HepG2 (cell line): ENCODE measurements around the gene MSL2. TPM values are rescaled to one million over a fixed set of nuclear protein-coding genes. Genes with fewer than 3 reads are reported as not detected.
A peak's percentile ranks its signal among the peaks of the same experiment; 100 is the strongest.

Experiments
- EHMT2 ChIP-seq: fragments of 200-600 bp; sonication (generic); IDR thresholded peaks from 2 replicates; pipeline ENCODE4 v1.7.0; 2017; ENCODE audit warnings: antibody characterized with exemption, low read depth, low read length, borderline replicate concordance
- FOSL1 ChIP-seq: sonication (generic); formaldehyde crosslinking; IDR thresholded peaks from 2 replicates; pipeline ENCODE4 v1.9.0; 2021; ENCODE audit warnings: missing genetic modification reagents, borderline replicate concordance
- FUBP1 ChIP-seq: sonication (generic); formaldehyde crosslinking; IDR thresholded peaks from 2 replicates; pipeline ENCODE4 v1.5.1; 2020; ENCODE audit warnings: missing genetic modification reagents, mild to moderate bottlenecking, borderline replicate concordance
- HNRNPK ChIP-seq: fragments of 200-400 bp; formaldehyde crosslinking; IDR thresholded peaks from 2 replicates; pipeline ENCODE4 v1.6.1; 2018; ENCODE audit warnings: low read length, low read depth, moderate library complexity, mild to moderate bottlenecking; ENCODE audit not compliant: poor library complexity, severe bottlenecking
- KAT8 ChIP-seq: IDR thresholded peaks from 2 replicates; pipeline ENCODE4 v1.6.1; 2016; ENCODE audit warnings: missing genetic modification reagents, missing compliant biosample characterization
- MATR3 ChIP-seq: sonication (generic); formaldehyde crosslinking; IDR thresholded peaks from 2 replicates; pipeline ENCODE4 v1.4.0; 2020; ENCODE audit warnings: missing genetic modification reagents
- NCOA1 ChIP-seq: sonication (generic); formaldehyde crosslinking; IDR thresholded peaks from 2 replicates; pipeline ENCODE4 v1.9.0; 2021; ENCODE audit warnings: missing genetic modification reagents
- NCOA2 ChIP-seq: sonication (generic); formaldehyde crosslinking; IDR thresholded peaks from 2 replicates; pipeline ENCODE4 v1.8.0; 2022; ENCODE audit warnings: inconsistent platforms
- RARA ChIP-seq: IDR thresholded peaks from 2 replicates; pipeline ENCODE4 v1.6.1; 2016; ENCODE audit warnings: missing genetic modification reagents, missing compliant biosample characterization
- RFX1 ChIP-seq: fragments of 450-650 bp; IDR thresholded peaks from 2 replicates; pipeline ENCODE4 v1.6.1; 2017
- SP1 ChIP-seq, 2 experiments: fragments of 450-650 bp in 1 of 2; sonication (generic) in 1 of 2; formaldehyde crosslinking in 1 of 2; IDR thresholded peaks; 2 replicates each; pipeline versions ENCODE4 v1.4.0 to v1.6.1; 2016 to 2020; ENCODE audit warnings: missing genetic modification reagents in 1 of 2
- ZFP90 ChIP-seq: sonication (generic); formaldehyde crosslinking; IDR thresholded peaks from 2 replicates; pipeline ENCODE4 v1.8.0; 2022; ENCODE audit warnings: missing genetic modification reagents, mild to moderate bottlenecking, inconsistent platforms, borderline replicate concordance
- ZNF33B ChIP-seq: sonication (generic); formaldehyde crosslinking; IDR thresholded peaks from 2 replicates; pipeline ENCODE4 v1.5.1; 2020; ENCODE audit warnings: mild to moderate bottlenecking, missing genetic modification reagents
- ZNF34 ChIP-seq: sonication (generic); formaldehyde crosslinking; IDR thresholded peaks from 2 replicates; pipeline ENCODE4 v1.4.0; 2020; ENCODE audit warnings: mild to moderate bottlenecking, missing genetic modification reagents, borderline replicate concordance
- ZNF354B ChIP-seq: sonication (generic); formaldehyde crosslinking; IDR thresholded peaks from 2 replicates; pipeline ENCODE4 v1.8.0; 2022; ENCODE audit warnings: mild to moderate bottlenecking, missing genetic modification reagents
- ZNF563 ChIP-seq: sonication (generic); formaldehyde crosslinking; IDR thresholded peaks from 2 replicates; pipeline ENCODE4 v1.8.0; 2022; ENCODE audit warnings: mild to moderate bottlenecking, moderate library complexity, missing genetic modification reagents
- ZNF678 ChIP-seq: sonication (generic); formaldehyde crosslinking; IDR thresholded peaks from 2 replicates; pipeline ENCODE4 v1.4.0; 2020; ENCODE audit warnings: mild to moderate bottlenecking, missing genetic modification reagents
- polyA plus RNA-seq, 8 experiments: library from polyadenylated mRNA; depleted of rRNA in 3 of 8; stranded (reverse) in 7 of 8; unstranded in 1 of 8; fragments of >200 nt; fragmentation: Illumina TruSeq in 4 of 8; extraction: Trizol in 4 of 8; gene quantifications; 2 replicates each; pipeline versions ENCODE4 v1.2.1 to v1.2.3, GENCODE V29; 2011 to 2016; ENCODE audit warnings: low read depth in 4 of 8, missing spikeins in 1 of 8, mixed read lengths in 1 of 8; ENCODE audit not compliant: insufficient read depth in 1 of 8
- total RNA-seq, 5 experiments: library from RNA; depleted of rRNA; stranded (reverse); fragments of >200 nt; fragmentation: Illumina TruSeq; extraction: Trizol; gene quantifications; 2 replicates each; pipeline ENCODE4 v1.2.3, GENCODE V29; 2016; ENCODE audit warnings: low read depth in 1 of 5
- TF ChIP-seq, protein P1 (sequence below): sonication (generic); formaldehyde crosslinking; IDR thresholded peaks from 2 replicates; pipeline ENCODE4 v1.4.0; 2020; ENCODE audit warnings: missing genetic modification reagents, borderline replicate concordance
- TF ChIP-seq, protein P2 (sequence below): sonication (generic); formaldehyde crosslinking; IDR thresholded peaks from 2 replicates; pipeline ENCODE4 v1.4.0; 2020; ENCODE audit warnings: missing genetic modification reagents, borderline replicate concordance
- TF ChIP-seq, protein P3 (sequence below): sonication (generic); formaldehyde crosslinking; IDR thresholded peaks from 2 replicates; pipeline ENCODE4 v1.5.0; 2020; ENCODE audit warnings: mild to moderate bottlenecking, missing genetic modification reagents, borderline replicate concordance

The MSL2 gene
- total and polyA plus RNA-seq, 2 of the 13 experiments (the other 11 are each of a cell fraction or from before 2014, with no cell fraction given): 6.9 to 11.7 TPM

GRCh38 chr3:136196401-136197158 is 445 bp upstream of the MSL2 start (continued):
- TF ChIP-seq ZNF678 (CRISPR knock-in tag) (peak; percentile 49; the same call in 1 of the 2 replicates), FUBP1 (CRISPR knock-in tag) (peak; percentile 88; the same call in 1 of the 2 replicates), FOSL1 (CRISPR knock-in tag) (peak; percentile 67; the same call in 1 of the 2 replicates), ZNF354B (CRISPR knock-in tag) (peak; percentile 74), EHMT2 (no peak), RFX1 (no peak), ZNF34 (CRISPR knock-in tag) (no peak; the same call in 1 of the 2 replicates), MATR3 (no peak), KAT8 (peak; percentile 78), ZFP90 (CRISPR knock-in tag) (peak; percentile 97), NCOA2 (CRISPR knock-in tag) (peak; percentile 58), ZNF33B (CRISPR knock-in tag) (peak; percentile 98), NCOA1 (peak; percentile 78), RARA (CRISPR knock-in tag) (peak; percentile 41; the same call in 1 of the 2 replicates), ZNF563 (peak; percentile 99), SP1 (IDR thresholded peaks at IDR 0.05) (no peak), SP1 (CRISPR knock-in tag; IDR thresholded peaks at IDR 0.05) (peak; percentile 59), HNRNPK (peak; percentile 40)
- TF ChIP-seq, protein P1, sequence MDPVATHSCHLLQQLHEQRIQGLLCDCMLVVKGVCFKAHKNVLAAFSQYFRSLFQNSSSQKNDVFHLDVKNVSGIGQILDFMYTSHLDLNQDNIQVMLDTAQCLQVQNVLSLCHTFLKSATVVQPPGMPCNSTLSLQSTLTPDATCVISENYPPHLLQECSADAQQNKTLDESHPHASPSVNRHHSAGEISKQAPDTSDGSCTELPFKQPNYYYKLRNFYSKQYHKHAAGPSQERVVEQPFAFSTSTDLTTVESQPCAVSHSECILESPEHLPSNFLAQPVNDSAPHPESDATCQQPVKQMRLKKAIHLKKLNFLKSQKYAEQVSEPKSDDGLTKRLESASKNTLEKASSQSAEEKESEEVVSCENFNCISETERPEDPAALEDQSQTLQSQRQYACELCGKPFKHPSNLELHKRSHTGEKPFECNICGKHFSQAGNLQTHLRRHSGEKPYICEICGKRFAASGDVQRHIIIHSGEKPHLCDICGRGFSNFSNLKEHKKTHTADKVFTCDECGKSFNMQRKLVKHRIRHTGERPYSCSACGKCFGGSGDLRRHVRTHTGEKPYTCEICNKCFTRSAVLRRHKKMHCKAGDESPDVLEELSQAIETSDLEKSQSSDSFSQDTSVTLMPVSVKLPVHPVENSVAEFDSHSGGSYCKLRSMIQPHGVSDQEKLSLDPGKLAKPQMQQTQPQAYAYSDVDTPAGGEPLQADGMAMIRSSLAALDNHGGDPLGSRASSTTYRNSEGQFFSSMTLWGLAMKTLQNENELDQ (CRISPR knock-in tag): peak; percentile 96
- TF ChIP-seq, protein P2, sequence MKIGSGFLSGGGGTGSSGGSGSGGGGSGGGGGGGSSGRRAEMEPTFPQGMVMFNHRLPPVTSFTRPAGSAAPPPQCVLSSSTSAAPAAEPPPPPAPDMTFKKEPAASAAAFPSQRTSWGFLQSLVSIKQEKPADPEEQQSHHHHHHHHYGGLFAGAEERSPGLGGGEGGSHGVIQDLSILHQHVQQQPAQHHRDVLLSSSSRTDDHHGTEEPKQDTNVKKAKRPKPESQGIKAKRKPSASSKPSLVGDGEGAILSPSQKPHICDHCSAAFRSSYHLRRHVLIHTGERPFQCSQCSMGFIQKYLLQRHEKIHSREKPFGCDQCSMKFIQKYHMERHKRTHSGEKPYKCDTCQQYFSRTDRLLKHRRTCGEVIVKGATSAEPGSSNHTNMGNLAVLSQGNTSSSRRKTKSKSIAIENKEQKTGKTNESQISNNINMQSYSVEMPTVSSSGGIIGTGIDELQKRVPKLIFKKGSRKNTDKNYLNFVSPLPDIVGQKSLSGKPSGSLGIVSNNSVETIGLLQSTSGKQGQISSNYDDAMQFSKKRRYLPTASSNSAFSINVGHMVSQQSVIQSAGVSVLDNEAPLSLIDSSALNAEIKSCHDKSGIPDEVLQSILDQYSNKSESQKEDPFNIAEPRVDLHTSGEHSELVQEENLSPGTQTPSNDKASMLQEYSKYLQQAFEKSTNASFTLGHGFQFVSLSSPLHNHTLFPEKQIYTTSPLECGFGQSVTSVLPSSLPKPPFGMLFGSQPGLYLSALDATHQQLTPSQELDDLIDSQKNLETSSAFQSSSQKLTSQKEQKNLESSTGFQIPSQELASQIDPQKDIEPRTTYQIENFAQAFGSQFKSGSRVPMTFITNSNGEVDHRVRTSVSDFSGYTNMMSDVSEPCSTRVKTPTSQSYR (CRISPR knock-in tag): peak; percentile 98
- TF ChIP-seq, protein P3, sequence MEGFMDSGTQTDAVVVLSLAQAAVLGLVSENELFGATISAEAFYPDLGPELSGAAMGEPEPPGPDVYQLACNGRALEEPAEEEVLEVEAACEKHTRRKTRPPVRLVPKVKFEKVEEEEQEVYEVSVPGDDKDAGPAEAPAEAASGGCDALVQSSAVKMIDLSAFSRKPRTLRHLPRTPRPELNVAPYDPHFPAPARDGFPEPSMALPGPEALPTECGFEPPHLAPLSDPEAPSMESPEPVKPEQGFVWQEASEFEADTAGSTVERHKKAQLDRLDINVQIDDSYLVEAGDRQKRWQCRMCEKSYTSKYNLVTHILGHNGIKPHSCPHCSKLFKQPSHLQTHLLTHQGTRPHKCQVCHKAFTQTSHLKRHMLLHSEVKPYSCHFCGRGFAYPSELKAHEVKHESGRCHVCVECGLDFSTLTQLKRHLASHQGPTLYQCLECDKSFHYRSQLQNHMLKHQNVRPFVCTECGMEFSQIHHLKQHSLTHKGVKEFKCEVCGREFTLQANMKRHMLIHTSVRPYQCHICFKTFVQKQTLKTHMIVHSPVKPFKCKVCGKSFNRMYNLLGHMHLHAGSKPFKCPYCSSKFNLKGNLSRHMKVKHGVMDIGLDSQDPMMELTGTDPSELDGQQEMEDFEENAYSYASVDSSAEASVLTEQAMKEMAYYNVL (CRISPR knock-in tag): peak; percentile 83; the same call in 1 of the 2 replicates
